NT2/D1 (cell line): Measurements from ENCODE around the gene GGA2.
"Not testable (repeated sequence)": the region's sequence is repeated elsewhere in the genome, so short reads cannot be mapped to it uniquely, and the experiment has no call there.

Source experiments
- DNase-seq: peaks from one replicate; pipeline ENCODE4 v3.0.0-alpha.2; 2011; ENCODE audit warnings: low read depth, low spot score
- H3K27me3 ChIP-seq: 2 replicates; pipeline ENCODE4 v1.6.0; 2011; ENCODE audit warnings: mild to moderate bottlenecking; ENCODE audit not compliant: insufficient read length, insufficient read depth
- H3K36me3 ChIP-seq: 2 replicates; pipeline ENCODE4 v1.6.1; 2011; ENCODE audit warnings: mild to moderate bottlenecking, low read length, mixed read lengths; ENCODE audit not compliant: insufficient read depth, insufficient read length
- H3K4me1 ChIP-seq: 2 replicates; pipeline ENCODE4 v1.5.1; 2011; ENCODE audit not compliant: insufficient read depth, insufficient read length
- H3K4me3 ChIP-seq: 2 replicates; pipeline ENCODE4 v1.5.1; 2011; ENCODE audit warnings: low read depth; ENCODE audit not compliant: insufficient read length
- H3K9ac ChIP-seq: 2 replicates; pipeline ENCODE4 v1.6.0; 2011; ENCODE audit warnings: low read depth; ENCODE audit not compliant: insufficient read length
- H3K9me3 ChIP-seq: 2 replicates; pipeline ENCODE4 v1.5.1; 2011; ENCODE audit warnings: mild to moderate bottlenecking, low read length; ENCODE audit not compliant: insufficient read depth
- SUZ12 ChIP-seq: IDR thresholded peaks from 2 replicates; pipeline ENCODE4 v1.6.1; 2011; ENCODE audit not compliant: insufficient read length, insufficient read depth; ENCODE audit errors: extremely low read depth
- YY1 ChIP-seq: IDR thresholded peaks from 2 replicates; pipeline ENCODE4 v1.6.1; 2011; ENCODE audit not compliant: insufficient read length, insufficient read depth
- ZNF274 ChIP-seq: IDR thresholded peaks from 2 replicates; pipeline ENCODE4 v1.6.1; 2011; ENCODE audit warnings: mild to moderate bottlenecking, low read depth, low read length

Gene GGA2

DNA sequence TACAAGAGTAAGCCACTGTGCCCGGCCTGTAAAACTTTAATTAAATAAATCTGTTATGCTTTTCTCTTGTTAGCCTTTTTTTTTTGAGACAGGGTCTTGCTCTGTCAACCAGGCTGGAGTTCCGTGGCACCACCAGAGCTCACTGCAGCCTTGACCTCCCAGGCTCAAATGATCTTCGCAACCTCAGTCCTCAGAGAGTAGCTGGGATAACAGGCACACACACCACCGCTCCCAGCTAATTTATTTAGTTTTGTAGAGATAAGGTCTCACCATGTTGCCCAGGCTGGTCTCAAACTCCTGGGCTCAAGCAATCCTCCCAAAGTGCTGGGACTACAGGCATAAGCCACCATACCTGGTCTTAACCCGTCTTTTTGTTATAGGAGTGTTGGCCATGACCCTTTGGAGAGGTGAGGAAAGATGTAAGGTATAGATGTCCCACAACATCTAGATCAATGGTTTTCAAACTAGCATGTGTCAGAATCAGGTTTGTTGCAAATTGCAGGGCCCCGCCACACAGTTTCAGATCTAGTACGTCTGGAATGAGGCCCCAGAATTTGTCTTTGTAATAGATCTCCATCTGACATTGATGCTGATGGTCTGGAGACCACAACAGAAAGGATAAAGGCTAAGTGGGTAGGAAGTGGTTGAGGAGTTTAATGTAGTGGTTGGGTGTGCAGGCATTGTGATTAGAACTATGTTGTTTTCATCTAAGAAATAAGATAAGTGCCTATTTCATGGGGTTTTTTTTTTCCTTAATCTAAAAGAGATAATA lies 4.3 kb upstream of the GGA2 start:
- no peak overlapping the region for H3K4me3 ChIP-seq
- no peaks in the 10 kb centered on the region for H3K4me1 ChIP-seq
- TF ChIP-seq YY1 (no peak), ZNF274 (no peak), SUZ12 (no peak)
- no peak for DNase-seq
- no peaks in the 10 kb centered on the region for H3K9me3 ChIP-seq
- peaks cover 53% of the 10 kb centered on the region for H3K36me3 ChIP-seq
- no peaks in the 10 kb centered on the region for H3K27me3 ChIP-seq
- no peak overlapping the region for H3K9ac ChIP-seq

DNA sequence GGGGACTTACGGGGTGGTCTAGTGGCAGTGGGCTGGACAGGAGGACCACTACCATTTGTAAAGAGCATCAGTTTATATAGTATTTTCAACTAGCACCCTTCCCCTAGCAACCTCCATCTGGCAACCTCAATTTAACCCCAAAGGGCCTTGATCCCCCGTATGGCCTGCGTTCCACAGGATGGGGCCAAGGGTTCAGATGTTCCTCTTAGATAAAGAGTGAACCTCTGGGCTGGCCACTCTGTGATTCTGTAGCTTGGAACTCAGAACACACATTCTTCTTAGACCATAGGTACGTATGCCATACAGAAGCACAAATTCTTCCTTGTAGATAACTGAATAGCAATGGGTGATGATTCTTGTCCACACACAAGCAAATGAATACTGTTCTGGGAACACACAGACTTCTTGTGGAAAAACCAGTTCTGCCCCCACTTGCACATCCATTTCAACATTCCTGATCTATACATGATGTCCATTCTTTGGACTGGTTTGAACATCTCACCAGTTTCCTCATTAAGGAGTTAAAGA lies 1.9 kb upstream of the GGA2 start:
- Histone ChIP-seq H3K4me3 (no peak overlapping the region), H3K9ac (no peak overlapping the region), H3K4me1 (no peaks in the 10 kb centered on the region), H3K9me3 (no peaks in the 10 kb centered on the region), H3K36me3 (peaks cover 41% of the 10 kb centered on the region), H3K27me3 (no peaks in the 10 kb centered on the region)
- DNase-seq: no peak
- no peak for TF ChIP-seq YY1

DNA sequence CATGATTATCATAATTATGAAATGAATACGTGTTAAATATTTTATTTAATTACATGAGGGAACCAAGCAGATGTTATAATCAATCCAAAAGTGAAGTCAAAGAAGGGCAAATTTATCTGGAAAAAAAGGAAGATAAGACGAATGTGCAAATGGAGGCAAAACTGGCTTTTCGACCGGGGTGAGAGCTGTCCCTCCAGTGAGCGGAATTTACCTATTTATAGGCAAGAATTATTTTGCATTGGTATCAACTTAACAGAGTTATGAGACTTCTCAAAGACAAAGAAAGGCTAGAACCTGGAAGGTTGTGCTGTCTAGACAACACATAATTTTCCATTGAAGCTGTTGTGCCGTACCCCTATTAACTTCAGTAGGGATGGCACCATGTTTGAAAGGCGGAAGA lies 1.4 kb upstream of the GGA2 start:
- no peak for DNase-seq
- Histone ChIP-seq H3K9me3 (no peaks in the 10 kb centered on the region), H3K9ac (no peak overlapping the region), H3K4me1 (no peaks in the 10 kb centered on the region), H3K27me3 (no peaks in the 10 kb centered on the region), H3K4me3 (no peak overlapping the region), H3K36me3 (peaks cover 41% of the 10 kb centered on the region)
- TF ChIP-seq ZNF274 (no peak), YY1 (no peak), SUZ12 (no peak)

DNA sequence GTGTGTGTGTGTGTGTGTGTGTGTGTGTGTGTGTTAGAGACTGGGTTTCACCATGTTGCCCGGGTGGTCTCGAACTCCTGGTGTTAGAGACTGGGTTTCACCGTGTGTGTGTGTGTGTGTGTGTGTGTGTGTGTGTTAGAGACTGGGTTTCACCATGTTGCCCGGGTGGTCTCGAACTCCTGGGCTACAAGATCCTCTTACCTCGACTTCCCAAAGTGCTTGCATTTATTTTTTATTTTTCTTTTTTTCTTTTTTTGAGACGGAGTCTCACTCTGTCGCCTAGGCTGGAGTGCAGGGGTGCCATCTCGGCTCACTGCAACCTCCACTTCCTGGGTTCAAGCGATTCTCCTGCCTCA lies 599 bp upstream of the GGA2 start:
- not testable (repeated sequence) for H3K9me3 ChIP-seq, H3K4me1 ChIP-seq, H3K27me3 ChIP-seq, DNase-seq, H3K4me3 ChIP-seq
- Histone ChIP-seq H3K9ac (peak overlapping the region; percentile 95), H3K36me3 (peaks cover 41% of the 10 kb centered on the region)

- peak overlapping the region; percentile 95 for H3K9ac ChIP-seq
- no peaks in the 10 kb centered on the region for H3K27me3 ChIP-seq
- H3K4me1 ChIP-seq: peaks cover 10% of the 10 kb centered on the region
- H3K4me3 ChIP-seq: peak overlapping the region; percentile 78
- H3K9me3 ChIP-seq: no peaks in the 10 kb centered on the region
- TF ChIP-seq ZNF274: no peak
- no peak for TF ChIP-seq YY1
- TF ChIP-seq SUZ12: no peak
- peaks cover 35% of the 10 kb centered on the region for H3K36me3 ChIP-seq
- no peak for DNase-seq
These were observed 521 bp downstream of the GGA2 start for GRCh38 chr16:23509782-23510163.

- peak overlapping the region; percentile 95 for H3K9ac ChIP-seq
- no peak for TF ChIP-seq YY1
- H3K36me3 ChIP-seq: peaks cover 31% of the 10 kb centered on the region
These were observed 896 bp downstream of the GGA2 start for GRCh38 chr16:23509441-23509754.

GRCh38 chr16:23508589-23509440 lies 1.5 kb downstream of the GGA2 start:
- TF ChIP-seq ZNF274 (no peak), SUZ12 (no peak)
- H3K36me3 ChIP-seq: peaks cover 29% of the 10 kb centered on the region
- no peaks in the 10 kb centered on the region for H3K27me3 ChIP-seq
- no peaks in the 10 kb centered on the region for H3K9me3 ChIP-seq
- peaks cover 16% of the 10 kb centered on the region for H3K4me1 ChIP-seq
- peak overlapping the region; percentile 78 for H3K4me3 ChIP-seq
- peak; percentile 27 for DNase-seq
- H3K9ac ChIP-seq: peak overlapping the region; percentile 95

More at GRCh38 chr16:23509441-23509754, 896 bp downstream of the GGA2 start:
- Histone ChIP-seq H3K4me3 (peak overlapping the region; percentile 78), H3K27me3 (no peaks in the 10 kb centered on the region), H3K9me3 (no peaks in the 10 kb centered on the region), H3K4me1 (peaks cover 13% of the 10 kb centered on the region)
- no peak for DNase-seq
